Measurements from ENCODE around the gene SMCO3.

SMCO3 gene

GRCh38 chr12:14770496-14771461 is 43.2 kb downstream of the SMCO3 start (continued):
- no peak for TF ChIP-seq ELK4 (IDR thresholded peaks at IDR 0.05; ENCODE audit: borderline replicate concordance, low read depth, low read length)
- no peak for TF ChIP-seq ZNF514 (tag by site-specific recombination; IDR thresholded peaks at IDR 0.05)
- no peak for TF ChIP-seq ZNF449 (tag by site-specific recombination; IDR thresholded peaks at IDR 0.05)
- TF ChIP-seq ZSCAN4 (tag by site-specific recombination; IDR thresholded peaks at IDR 0.05) = no peak
- TF ChIP-seq KLF1 (tag by site-specific recombination; IDR thresholded peaks at IDR 0.05) = no peak
- TF ChIP-seq RBAK (tag by site-specific recombination; IDR thresholded peaks at IDR 0.05) = no peak
- TF ChIP-seq CTCF (tag by site-specific recombination; IDR thresholded peaks at IDR 0.05) = peak; percentile 19; the same call in 1 of the 2 replicates
- TF ChIP-seq PRDM2 (tag by site-specific recombination; IDR thresholded peaks at IDR 0.05; ENCODE audit: borderline replicate concordance) = no peak
- peak; percentile 38; the same call in 1 of the 2 replicates for TF ChIP-seq ZBTB48 (tag by site-specific recombination; IDR thresholded peaks at IDR 0.05)
- TF ChIP-seq ZNF416 (tag by site-specific recombination; IDR thresholded peaks at IDR 0.05) = no peak
- no peak for TF ChIP-seq ZNF488 (tag by site-specific recombination; IDR thresholded peaks at IDR 0.05)
- TF ChIP-seq ZNF133 (tag by site-specific recombination; IDR thresholded peaks at IDR 0.05) = no peak
- TF ChIP-seq IKZF3 (tag by site-specific recombination; IDR thresholded peaks at IDR 0.05) = no peak; the same call in 1 of the 2 replicates
- peak; percentile 80 for TF ChIP-seq KLF9 (tag by site-specific recombination; IDR thresholded peaks at IDR 0.05; ENCODE audit: low read depth)
- TF ChIP-seq ZNF148 (tag by site-specific recombination; IDR thresholded peaks at IDR 0.05; ENCODE audit: borderline replicate concordance) = no peak
- peak; percentile 94 for TF ChIP-seq GFI1B (tag by site-specific recombination; IDR thresholded peaks at IDR 0.05)
- no peak for TF ChIP-seq ZNF112 (tag by site-specific recombination; IDR thresholded peaks at IDR 0.05)
- no peak for TF ChIP-seq OVOL3 (tag by site-specific recombination; IDR thresholded peaks at IDR 0.05)
- no peak; the same call in 1 of the 2 replicates for TF ChIP-seq TCF7L2 (IDR thresholded peaks at IDR 0.05; ENCODE audit: borderline replicate concordance, low read depth, low read length)
- TF ChIP-seq ZNF211 (tag by site-specific recombination; IDR thresholded peaks at IDR 0.05; ENCODE audit: low read depth) = no peak
- peak; percentile 44 for TF ChIP-seq ZNF561 (tag by site-specific recombination; IDR thresholded peaks at IDR 0.05; ENCODE audit: borderline replicate concordance)

All from HEK293 (cell line).